HEK293 (cell line): ENCODE results near the gene LMO3.

ENCODE experiments used
- CTCF ChIA-PET: fragments of 350-600 bp; formaldehyde crosslinking; extraction: SDS; loops from one replicate; lab custom pipeline; 2021; ENCODE audit warnings: antibody characterized with exemption; lab: Yijun Ruan, JAX
- POLR2A ChIA-PET: fragments of 300-600 bp; formaldehyde crosslinking; extraction: SDS; loops from one replicate; lab custom pipeline; 2020; ENCODE audit warnings: antibody characterized with exemption, inconsistent platforms; lab: Yijun Ruan, JAX
- H3K27ac ChIP-seq: fragments of 200-500 bp; sonication (Bioruptor generic); 2 replicates; pipeline ENCODE4 v1.5.1; 2014; ENCODE audit warnings: low read depth, low read length, control low read depth, inconsistent platforms; ENCODE audit errors: extremely low read depth
- H3K36me3 ChIP-seq, 2 experiments: fragments of 200-500 bp in 1 of 2; sonication (Bioruptor generic) in 1 of 2; 1 replicate in 1 of 2; 2 replicates in 1 of 2; pipeline ENCODE4 v1.5.1; 2014 to 2017; ENCODE audit warnings: inconsistent platforms in 2 of 2, low read length in 2 of 2; ENCODE audit not compliant: control insufficient read depth in 2 of 2, insufficient read depth in 1 of 2
- H3K4me1 ChIP-seq: fragments of 200-500 bp; sonication (Bioruptor generic); 2 replicates; pipeline ENCODE4 v1.5.1; 2014; ENCODE audit warnings: mild to moderate bottlenecking, low read length, inconsistent platforms; ENCODE audit not compliant: control insufficient read depth, insufficient read depth
- H3K4me3 ChIP-seq: 2 replicates; pipeline ENCODE4 v1.5.1; 2011; ENCODE audit warnings: low read depth, mild to moderate bottlenecking, control low read depth, low read length, moderate library complexity
- H3K9me3 ChIP-seq: fragments of 200-500 bp; sonication (Bioruptor generic); 2 replicates; pipeline ENCODE4 v1.5.1; 2014; ENCODE audit warnings: low read depth, low read length, inconsistent platforms; ENCODE audit not compliant: control insufficient read depth, insufficient read depth
- BCL11A ChIP-seq: fragments of 450-650 bp; formaldehyde crosslinking; IDR thresholded peaks from 2 replicates; pipeline ENCODE4 v1.5.1; 2016; ENCODE audit warnings: low read depth, missing biosample characterization, missing genetic modification characterization
- CTCF ChIP-seq: fragments of 450-650 bp; formaldehyde crosslinking; IDR thresholded peaks from 2 replicates; pipeline ENCODE4 v1.5.1; 2016; ENCODE audit warnings: missing biosample characterization, missing genetic modification characterization
- KLF16 ChIP-seq: fragments of 450-650 bp; formaldehyde crosslinking; IDR thresholded peaks from 2 replicates; pipeline ENCODE4 v1.5.1; 2017; ENCODE audit warnings: missing biosample characterization, missing genetic modification characterization
- KLF9 ChIP-seq: fragments of 450-650 bp; formaldehyde crosslinking; IDR thresholded peaks from 2 replicates; pipeline ENCODE4 v1.5.1; 2016; ENCODE audit warnings: missing biosample characterization, missing genetic modification characterization, low read depth
- REPIN1 ChIP-seq: fragments of 450-650 bp; formaldehyde crosslinking; IDR thresholded peaks from 2 replicates; pipeline ENCODE4 v1.5.1; 2017; ENCODE audit warnings: missing biosample characterization, missing genetic modification characterization, low read depth
- SALL2 ChIP-seq: fragments of 450-650 bp; formaldehyde crosslinking; IDR thresholded peaks from 2 replicates; pipeline ENCODE4 v1.5.0; 2017; ENCODE audit warnings: missing biosample characterization, mild to moderate bottlenecking, missing genetic modification characterization, borderline replicate concordance
- TRIM28 ChIP-seq: IDR thresholded peaks from 2 replicates; pipeline ENCODE4 v1.6.1; 2011; ENCODE audit warnings: low read length, control low read depth, borderline replicate concordance
- WT1 ChIP-seq: fragments of 450-650 bp; formaldehyde crosslinking; IDR thresholded peaks from 2 replicates; pipeline ENCODE4 v1.5.1; 2016; ENCODE audit warnings: missing biosample characterization, missing genetic modification characterization
- ZBTB11 ChIP-seq: fragments of 450-650 bp; formaldehyde crosslinking; conservative IDR thresholded peaks from 2 replicates; pipeline ENCODE4 v1.5.1; 2016; ENCODE audit warnings: low read depth, missing biosample characterization, missing genetic modification characterization
- ZBTB6 ChIP-seq: fragments of 450-650 bp; formaldehyde crosslinking; IDR thresholded peaks from 2 replicates; pipeline ENCODE4 v1.5.1; 2017; ENCODE audit warnings: missing biosample characterization, missing genetic modification characterization
- ZNF2 ChIP-seq: fragments of 450-650 bp; formaldehyde crosslinking; IDR thresholded peaks from 2 replicates; pipeline ENCODE4 v1.5.1; 2016; ENCODE audit warnings: missing biosample characterization, missing genetic modification characterization
- ZNF23 ChIP-seq: fragments of 450-650 bp; formaldehyde crosslinking; IDR thresholded peaks from 2 replicates; pipeline ENCODE4 v1.5.1; 2016; ENCODE audit warnings: missing biosample characterization, missing genetic modification characterization, borderline replicate concordance
- ZNF37A ChIP-seq: fragments of 450-650 bp; IDR thresholded peaks from 2 replicates; pipeline ENCODE4 v1.5.1; 2018; ENCODE audit warnings: missing biosample characterization, missing genetic modification characterization
- ZNF416 ChIP-seq: fragments of 450-650 bp; formaldehyde crosslinking; IDR thresholded peaks from 2 replicates; pipeline ENCODE4 v1.5.1; 2016; ENCODE audit warnings: missing biosample characterization, missing genetic modification characterization
- ZNF473 ChIP-seq: fragments of 450-650 bp; formaldehyde crosslinking; IDR thresholded peaks from 2 replicates; pipeline ENCODE4 v1.5.1; 2017; ENCODE audit warnings: missing biosample characterization, missing genetic modification characterization
- ZNF48 ChIP-seq: fragments of 450-650 bp; formaldehyde crosslinking; IDR thresholded peaks from 2 replicates; pipeline ENCODE4 v1.5.1; 2016; ENCODE audit warnings: missing biosample characterization, missing genetic modification characterization
- ZNF521 ChIP-seq: fragments of 450-650 bp; formaldehyde crosslinking; IDR thresholded peaks from 2 replicates; pipeline ENCODE4 v1.5.1; 2017; ENCODE audit warnings: missing biosample characterization, mild to moderate bottlenecking, missing genetic modification characterization
- ZNF529 ChIP-seq: fragments of 450-650 bp; formaldehyde crosslinking; IDR thresholded peaks from 2 replicates; pipeline ENCODE4 v1.5.1; 2017; ENCODE audit warnings: missing genetic modification characterization, missing biosample characterization; ENCODE audit not compliant: insufficient replicate concordance
- ZNF658 ChIP-seq: fragments of 450-650 bp; formaldehyde crosslinking; IDR thresholded peaks from 2 replicates; pipeline ENCODE4; 2016; ENCODE audit warnings: missing biosample characterization, missing genetic modification characterization
- ZNF776 ChIP-seq: fragments of 450-650 bp; formaldehyde crosslinking; IDR thresholded peaks from 2 replicates; pipeline ENCODE4 v1.5.0; 2017; ENCODE audit warnings: missing biosample characterization, missing genetic modification characterization, borderline replicate concordance
- ZNF837 ChIP-seq: fragments of 450-650 bp; formaldehyde crosslinking; IDR thresholded peaks from 2 replicates; pipeline ENCODE4 v1.5.1; 2016; ENCODE audit warnings: missing biosample characterization, missing genetic modification characterization
- ZNF843 ChIP-seq: fragments of 450-650 bp; formaldehyde crosslinking; IDR thresholded peaks from 2 replicates; pipeline ENCODE4 v1.5.1; 2016; ENCODE audit warnings: missing biosample characterization, missing genetic modification characterization

LMO3 gene

GRCh38 chr12:16594797-16595196 lies 11.2 kb downstream of the LMO3 start:
- ChIA-PET POLR2A (no interaction called here), CTCF (no interaction called here)
- no peaks in the 10 kb centered on the region for H3K9me3 ChIP-seq
- H3K4me1 ChIP-seq: no peaks in the 10 kb centered on the region
- no peak overlapping the region for H3K27ac ChIP-seq
- no peak overlapping the region for H3K4me3 ChIP-seq
- TF ChIP-seq ZNF48 (no peak), WT1 (tag by site-specific recombination) (no peak), ZNF658 (no peak), ZNF837 (tag by site-specific recombination) (no peak), BCL11A (tag by site-specific recombination) (no peak), ZNF521 (tag by site-specific recombination) (no peak), ZNF529 (tag by site-specific recombination) (no peak), ZNF473 (tag by site-specific recombination) (no peak), ZNF37A (no peak), ZNF416 (tag by site-specific recombination) (no peak), ZNF776 (no peak), SALL2 (tag by site-specific recombination) (no peak), ZBTB11 (no peak), ZNF843 (tag by site-specific recombination) (no peak), REPIN1 (tag by site-specific recombination) (no peak), CTCF (tag by site-specific recombination) (no peak), ZNF2 (tag by site-specific recombination) (no peak), TRIM28 (no peak), ZNF23 (tag by site-specific recombination) (no peak), KLF16 (tag by site-specific recombination) (no peak)
- H3K36me3 ChIP-seq: no peaks in the 10 kb centered on the region

- Histone ChIP-seq H3K4me1 (no peaks in the 10 kb centered on the region), H3K27ac (no peak overlapping the region), H3K4me3 (no peak overlapping the region)
- CTCF ChIA-PET: no interaction called here
- no peak for TF ChIP-seq KLF9
- no peak for TF ChIP-seq ZBTB6 (tag by site-specific recombination)
- TF ChIP-seq, all 188 proteins: peak for 0
- Histone ChIP-seq H3K9me3 (no peaks in the 10 kb centered on the region), H3K36me3 (no peaks in the 10 kb centered on the region)
- POLR2A ChIA-PET: no interaction called here
Measured at GRCh38 chr12:16593546-16593945, 12.4 kb downstream of the LMO3 start.
